SK-N-SH treated with all-trans-retinoic acid at 6 μM for 48 hours (cell line): ENCODE data around the gene SH2D2A.

ENCODE experiments used
- ATAC-seq: fragments of 200-7000 bp; cut with Tn5 transposase; 3 replicates; pipeline ENCODE4 v1.9.1; 2020; ENCODE audit warnings: mild to moderate bottlenecking, moderate library complexity
- ARNTL ChIP-seq: fragments of 450-650 bp; formaldehyde crosslinking; IDR thresholded peaks from 2 replicates; pipeline ENCODE4 v1.5.0; 2020; ENCODE audit warnings: low read depth, mild to moderate bottlenecking, moderate library complexity, borderline replicate concordance
- BACH2 ChIP-seq: fragments of 250-450 bp; sonication (Bioruptor Pico); IDR thresholded peaks from 2 replicates; pipeline ENCODE4 v1.9.0; 2021; ENCODE audit warnings: mild to moderate bottlenecking, borderline replicate concordance
- GLIS3 ChIP-seq: fragments of 250-450 bp; sonication (Bioruptor Pico); IDR thresholded peaks from 2 replicates; pipeline ENCODE4 v1.5.0; 2020; ENCODE audit warnings: mild to moderate bottlenecking, moderate library complexity
- ISL1 ChIP-seq: fragments of 250-450 bp; sonication (Bioruptor Pico); IDR thresholded peaks from 2 replicates; pipeline ENCODE4 v2.1.2; 2022; ENCODE audit warnings: mild to moderate bottlenecking, moderate library complexity
- OSR1 ChIP-seq: fragments of 250-450 bp; sonication (Bioruptor Pico); IDR thresholded peaks from 2 replicates; pipeline ENCODE4 v1.8.0; 2022; ENCODE audit warnings: moderate library complexity, mild to moderate bottlenecking, inconsistent platforms
- POU6F1 ChIP-seq: fragments of 250-450 bp; sonication (Bioruptor Pico); IDR thresholded peaks from 2 replicates; pipeline ENCODE4 v1.8.0; 2021; ENCODE audit warnings: low read depth, mild to moderate bottlenecking, moderate library complexity, borderline replicate concordance
- SNAI2 ChIP-seq: fragments of 250-450 bp; sonication (Bioruptor Pico); IDR thresholded peaks from 2 replicates; pipeline ENCODE4 v1.5.0; 2020; ENCODE audit warnings: mild to moderate bottlenecking, moderate library complexity
- TCF4 ChIP-seq: fragments of 250-450 bp; sonication (Bioruptor Pico); IDR thresholded peaks from 2 replicates; pipeline ENCODE4 v1.8.0; 2021; ENCODE audit warnings: mild to moderate bottlenecking, moderate library complexity, borderline replicate concordance
- TOX ChIP-seq: fragments of 250-450 bp; sonication (Bioruptor Pico); IDR thresholded peaks from 2 replicates; pipeline ENCODE4 v1.8.0; 2021; ENCODE audit warnings: mild to moderate bottlenecking, moderate library complexity, borderline replicate concordance
- TSHZ2 ChIP-seq: fragments of 250-450 bp; sonication (Bioruptor Pico); IDR thresholded peaks from 2 replicates; pipeline ENCODE4 v1.5.0; 2020; ENCODE audit warnings: mild to moderate bottlenecking, moderate library complexity
- ZC3H10 ChIP-seq: fragments of 250-450 bp; sonication (Bioruptor Pico); IDR thresholded peaks from 2 replicates; pipeline ENCODE4 v1.5.1; 2021; ENCODE audit warnings: mild to moderate bottlenecking, moderate library complexity
- ZFP3 ChIP-seq: fragments of 250-450 bp; sonication (Bioruptor Pico); IDR thresholded peaks from 2 replicates; pipeline ENCODE4 v1.5.0; 2020; ENCODE audit warnings: mild to moderate bottlenecking, moderate library complexity
- ZFP30 ChIP-seq: fragments of 450-650 bp; formaldehyde crosslinking; IDR thresholded peaks from 2 replicates; pipeline ENCODE4 v1.5.0; 2022; ENCODE audit warnings: mild to moderate bottlenecking, moderate library complexity
- ZNF565 ChIP-seq: fragments of 450-650 bp; formaldehyde crosslinking; conservative IDR thresholded peaks from 2 replicates; pipeline ENCODE4 v1.5.0; 2020; ENCODE audit warnings: low read depth, mild to moderate bottlenecking, moderate library complexity
- ZNF70 ChIP-seq: fragments of 450-650 bp; formaldehyde crosslinking; IDR thresholded peaks from 2 replicates; pipeline ENCODE4 v1.5.0; 2020; ENCODE audit warnings: mild to moderate bottlenecking, moderate library complexity
- ZNF8 ChIP-seq: fragments of 450-650 bp; formaldehyde crosslinking; IDR thresholded peaks from 2 replicates; pipeline ENCODE4 v1.5.0; 2020; ENCODE audit warnings: mild to moderate bottlenecking, moderate library complexity
- TF ChIP-seq, protein P1 (sequence below): fragments of 250-450 bp; sonication (Bioruptor Pico); IDR thresholded peaks from 2 replicates; pipeline ENCODE4 v1.5.1; 2020; ENCODE audit warnings: low read depth, mild to moderate bottlenecking, moderate library complexity
- TF ChIP-seq, protein P2 (sequence below): fragments of 250-450 bp; sonication (Bioruptor Pico); IDR thresholded peaks from 2 replicates; pipeline ENCODE4 v1.5.1; 2021; ENCODE audit warnings: mild to moderate bottlenecking, moderate library complexity

SH2D2A gene

GRCh38 chr1:156853761-156854160 lies 37.1 kb upstream of the SH2D2A start:
- no peak for TF ChIP-seq ARNTL (CRISPR knock-in tag)
- TF ChIP-seq ZFP30 (CRISPR knock-in tag): no peak
- no peak for TF ChIP-seq ZC3H10 (CRISPR knock-in tag)
- TF ChIP-seq OSR1 (CRISPR knock-in tag): no peak
- TF ChIP-seq ISL1 (CRISPR knock-in tag): no peak
- no peak for TF ChIP-seq ZNF70 (CRISPR knock-in tag)
- no peak for TF ChIP-seq BACH2 (CRISPR knock-in tag)
- TF ChIP-seq, protein P1, sequence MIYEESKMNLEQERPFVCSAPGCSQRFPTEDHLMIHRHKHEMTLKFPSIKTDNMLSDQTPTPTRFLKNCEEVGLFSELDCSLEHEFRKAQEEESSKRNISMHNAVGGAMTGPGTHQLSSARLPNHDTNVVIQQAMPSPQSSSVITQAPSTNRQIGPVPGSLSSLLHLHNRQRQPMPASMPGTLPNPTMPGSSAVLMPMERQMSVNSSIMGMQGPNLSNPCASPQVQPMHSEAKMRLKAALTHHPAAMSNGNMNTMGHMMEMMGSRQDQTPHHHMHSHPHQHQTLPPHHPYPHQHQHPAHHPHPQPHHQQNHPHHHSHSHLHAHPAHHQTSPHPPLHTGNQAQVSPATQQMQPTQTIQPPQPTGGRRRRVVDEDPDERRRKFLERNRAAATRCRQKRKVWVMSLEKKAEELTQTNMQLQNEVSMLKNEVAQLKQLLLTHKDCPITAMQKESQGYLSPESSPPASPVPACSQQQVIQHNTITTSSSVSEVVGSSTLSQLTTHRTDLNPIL (CRISPR knock-in tag): no peak
- TF ChIP-seq TSHZ2 (CRISPR knock-in tag): no peak
- no peak for TF ChIP-seq GLIS3 (CRISPR knock-in tag)
- TF ChIP-seq, protein P2, sequence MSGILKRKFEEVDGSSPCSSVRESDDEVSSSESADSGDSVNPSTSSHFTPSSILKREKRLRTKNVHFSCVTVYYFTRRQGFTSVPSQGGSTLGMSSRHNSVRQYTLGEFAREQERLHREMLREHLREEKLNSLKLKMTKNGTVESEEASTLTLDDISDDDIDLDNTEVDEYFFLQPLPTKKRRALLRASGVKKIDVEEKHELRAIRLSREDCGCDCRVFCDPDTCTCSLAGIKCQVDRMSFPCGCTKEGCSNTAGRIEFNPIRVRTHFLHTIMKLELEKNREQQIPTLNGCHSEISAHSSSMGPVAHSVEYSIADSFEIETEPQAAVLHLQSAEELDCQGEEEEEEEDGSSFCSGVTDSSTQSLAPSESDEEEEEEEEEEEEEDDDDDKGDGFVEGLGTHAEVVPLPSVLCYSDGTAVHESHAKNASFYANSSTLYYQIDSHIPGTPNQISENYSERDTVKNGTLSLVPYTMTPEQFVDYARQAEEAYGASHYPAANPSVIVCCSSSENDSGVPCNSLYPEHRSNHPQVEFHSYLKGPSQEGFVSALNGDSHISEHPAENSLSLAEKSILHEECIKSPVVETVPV: no peak
- no peak for TF ChIP-seq POU6F1 (CRISPR knock-in tag)
- TF ChIP-seq ZNF8 (CRISPR knock-in tag): no peak
- TF ChIP-seq TOX (CRISPR knock-in tag): no peak
- TF ChIP-seq TCF4 (CRISPR knock-in tag): no peak
- TF ChIP-seq SNAI2 (CRISPR knock-in tag): no peak
- TF ChIP-seq, all 23 proteins: peak for 0

GRCh38 chr1:156852418-156852874 lies 35.8 kb upstream of the SH2D2A start:
- TF ChIP-seq ZFP3 (CRISPR knock-in tag) (no peak), TOX (CRISPR knock-in tag) (no peak), ZNF565 (CRISPR knock-in tag) (no peak), ZFP30 (CRISPR knock-in tag) (no peak), BACH2 (CRISPR knock-in tag) (no peak), TCF4 (CRISPR knock-in tag) (peak; percentile 70), ZNF70 (CRISPR knock-in tag) (no peak), POU6F1 (CRISPR knock-in tag) (no peak), GLIS3 (CRISPR knock-in tag) (no peak), ZNF8 (CRISPR knock-in tag) (no peak), TSHZ2 (CRISPR knock-in tag) (peak; percentile 61; the same call in 1 of the 2 replicates)
- TF ChIP-seq, protein P1 (CRISPR knock-in tag): no peak
- ATAC-seq: peak; percentile 90

More at GRCh38 chr1:156853761-156854160, 37.1 kb upstream of the SH2D2A start:
- no peak for ATAC-seq
